ENCODE results near the gene YPEL5.

YPEL5 gene

DNA sequence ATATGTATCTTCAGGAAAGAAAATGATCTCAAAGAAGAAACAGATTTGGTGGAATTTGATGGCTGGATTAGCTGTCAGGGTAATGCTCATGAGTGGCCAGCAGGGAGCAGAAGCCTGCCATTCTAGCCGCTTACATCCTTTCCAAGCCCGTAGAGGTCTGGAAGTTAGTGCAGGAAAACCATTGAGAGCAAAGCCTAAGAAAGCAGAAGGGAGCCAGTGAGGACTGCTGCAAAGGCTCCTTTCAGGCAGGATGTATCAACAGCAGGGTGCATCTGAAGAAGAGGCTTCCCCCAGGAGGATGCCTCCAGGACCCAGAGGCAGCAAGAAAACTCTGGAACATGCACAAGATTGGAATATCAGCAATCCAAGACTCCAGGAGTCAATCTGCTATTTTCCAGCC, 61.6 kb downstream of the YPEL5 start:
- peak; percentile 28 to 49 for DNase-seq

GRCh38 chr2:30209227-30209626, 62.4 kb downstream of the YPEL5 start:
- no peak for DNase-seq

All from inflammatory macrophage treated with lipopolysaccharide for 1 hour (primary cell).